ENCODE measurements around the gene ACCSL. TPM values are rescaled to one million over a fixed set of nuclear protein-coding genes. Genes with fewer than 3 reads are reported as not detected.

The ACCSL gene
- total and polyA plus RNA-seq, 2 experiments from 2014 or later, result not detected

DNA sequence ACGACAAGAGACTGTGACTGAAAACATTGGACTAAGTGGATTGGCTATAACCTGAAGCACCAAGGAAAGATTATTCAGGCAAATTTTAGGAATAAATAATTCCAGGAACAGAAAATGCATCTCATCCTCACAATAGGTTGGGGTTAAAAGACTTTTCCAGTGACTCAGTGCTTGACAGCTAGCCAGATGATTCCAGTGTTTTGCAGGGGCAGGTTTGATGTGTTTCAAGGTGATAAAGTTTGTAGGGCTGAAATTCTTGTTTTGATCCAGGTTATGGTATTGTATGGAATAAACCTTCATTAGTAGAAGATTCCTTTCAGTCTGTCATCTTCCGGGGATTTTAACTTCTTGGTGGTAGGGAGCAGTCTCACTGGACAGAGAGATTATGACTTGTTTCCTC lies 50.0 kb downstream of the ACCSL start:
- no peaks in the 10 kb centered on the region for H3K9me3 ChIP-seq (ENCODE audit: low read depth)
- no peaks in the 10 kb centered on the region for H3K4me1 ChIP-seq (ENCODE audit: low read depth)
- no peak for DNase-seq (ENCODE audit: low read depth in 1 of 2, low spot score in 1 of 2)
- TF ChIP-seq, protein P1, sequence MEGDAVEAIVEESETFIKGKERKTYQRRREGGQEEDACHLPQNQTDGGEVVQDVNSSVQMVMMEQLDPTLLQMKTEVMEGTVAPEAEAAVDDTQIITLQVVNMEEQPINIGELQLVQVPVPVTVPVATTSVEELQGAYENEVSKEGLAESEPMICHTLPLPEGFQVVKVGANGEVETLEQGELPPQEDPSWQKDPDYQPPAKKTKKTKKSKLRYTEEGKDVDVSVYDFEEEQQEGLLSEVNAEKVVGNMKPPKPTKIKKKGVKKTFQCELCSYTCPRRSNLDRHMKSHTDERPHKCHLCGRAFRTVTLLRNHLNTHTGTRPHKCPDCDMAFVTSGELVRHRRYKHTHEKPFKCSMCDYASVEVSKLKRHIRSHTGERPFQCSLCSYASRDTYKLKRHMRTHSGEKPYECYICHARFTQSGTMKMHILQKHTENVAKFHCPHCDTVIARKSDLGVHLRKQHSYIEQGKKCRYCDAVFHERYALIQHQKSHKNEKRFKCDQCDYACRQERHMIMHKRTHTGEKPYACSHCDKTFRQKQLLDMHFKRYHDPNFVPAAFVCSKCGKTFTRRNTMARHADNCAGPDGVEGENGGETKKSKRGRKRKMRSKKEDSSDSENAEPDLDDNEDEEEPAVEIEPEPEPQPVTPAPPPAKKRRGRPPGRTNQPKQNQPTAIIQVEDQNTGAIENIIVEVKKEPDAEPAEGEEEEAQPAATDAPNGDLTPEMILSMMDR (IDR thresholded peaks at IDR 0.05; ENCODE audit: low read depth, low read length), result no peak
- no peaks in the 10 kb centered on the region for H3K36me3 ChIP-seq
- H3K27me3 ChIP-seq, result no peaks in the 10 kb centered on the region
- no peak overlapping the region for H3K4me3 ChIP-seq
- no peak overlapping the region for H3K27ac ChIP-seq

DNA sequence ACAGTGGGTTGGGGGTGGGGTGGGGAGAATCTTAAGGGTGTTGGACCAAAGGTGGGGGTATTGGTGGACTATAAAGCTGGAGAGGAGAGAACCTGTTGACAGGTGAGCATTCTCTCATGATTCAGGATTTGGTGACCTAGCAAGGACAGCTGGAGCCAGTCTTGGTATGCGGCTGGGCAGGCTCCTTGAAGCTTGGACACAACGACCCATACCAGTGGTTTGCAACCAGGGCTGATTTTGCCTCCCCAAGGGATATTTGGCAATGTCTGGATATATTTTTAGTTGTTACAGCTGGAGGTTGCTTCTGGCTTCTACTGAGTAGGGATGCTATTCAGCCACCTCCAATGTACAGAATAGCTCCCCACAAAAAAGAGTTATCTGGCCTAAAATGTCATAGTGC lies 53.3 kb downstream of the ACCSL start:
- DNase-seq (ENCODE audit: low read depth in 1 of 2, low spot score in 1 of 2), result no peak
- TF ChIP-seq, protein P1 (IDR thresholded peaks at IDR 0.05; ENCODE audit: low read depth, low read length), result no peak
- Histone ChIP-seq H3K4me1 (ENCODE audit: low read depth) (no peaks in the 10 kb centered on the region), H3K27ac (no peak overlapping the region), H3K27me3 (no peaks in the 10 kb centered on the region), H3K4me3 (no peak overlapping the region), H3K9me3 (ENCODE audit: low read depth) (no peaks in the 10 kb centered on the region), H3K36me3 (no peaks in the 10 kb centered on the region)

DNA sequence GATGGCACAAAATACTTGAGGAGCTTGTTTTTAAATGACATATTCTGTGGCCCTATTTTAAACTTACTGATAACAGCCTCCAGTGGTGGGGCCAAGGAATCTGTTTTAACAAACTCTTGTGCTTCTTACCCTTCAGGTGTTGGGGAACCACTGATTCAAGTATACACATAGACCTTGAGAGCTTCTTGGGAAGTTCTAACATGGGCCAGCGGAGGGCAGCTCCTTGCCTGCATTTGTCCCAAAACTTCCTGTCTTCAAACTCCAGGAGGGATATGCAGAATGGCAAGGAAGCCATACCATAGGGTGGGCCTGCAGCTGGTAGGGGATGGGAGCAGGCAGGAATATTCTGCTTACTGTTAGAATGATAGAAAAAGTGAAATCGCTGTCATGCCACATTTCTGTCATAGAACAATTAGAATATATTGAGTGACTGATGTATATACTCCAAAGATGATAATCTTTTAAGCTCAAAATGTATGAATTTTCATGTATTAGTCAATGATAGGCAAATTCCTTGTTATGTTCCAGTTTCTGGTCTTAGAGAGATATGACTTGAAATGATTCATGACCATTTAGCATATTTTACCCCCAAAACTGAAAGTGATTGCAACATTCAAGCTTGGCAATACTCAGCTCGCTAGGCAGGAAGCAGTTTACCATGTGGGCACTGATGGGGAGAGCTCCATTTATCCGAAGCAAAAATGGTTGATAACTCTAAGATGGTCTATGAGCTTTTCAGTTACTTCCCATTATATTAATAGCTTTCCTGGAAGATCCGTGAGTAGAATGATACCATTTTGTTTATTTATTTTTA lies 56.9 kb downstream of the ACCSL start:
- TF ChIP-seq, protein P1 (IDR thresholded peaks at IDR 0.05; ENCODE audit: low read depth, low read length), result peak; percentile 25
- no peak overlapping the region for H3K4me3 ChIP-seq
- H3K27me3 ChIP-seq, result no peaks in the 10 kb centered on the region
- no peaks in the 10 kb centered on the region for H3K9me3 ChIP-seq (ENCODE audit: low read depth)
- H3K4me1 ChIP-seq (ENCODE audit: low read depth), result no peaks in the 10 kb centered on the region
- H3K36me3 ChIP-seq, result peaks cover 14% of the 10 kb centered on the region
- no peak overlapping the region for H3K27ac ChIP-seq
- peak in 1 of 2 donors; percentile 78 for DNase-seq (ENCODE audit: low read depth in 1 of 2, low spot score in 1 of 2)

DNA sequence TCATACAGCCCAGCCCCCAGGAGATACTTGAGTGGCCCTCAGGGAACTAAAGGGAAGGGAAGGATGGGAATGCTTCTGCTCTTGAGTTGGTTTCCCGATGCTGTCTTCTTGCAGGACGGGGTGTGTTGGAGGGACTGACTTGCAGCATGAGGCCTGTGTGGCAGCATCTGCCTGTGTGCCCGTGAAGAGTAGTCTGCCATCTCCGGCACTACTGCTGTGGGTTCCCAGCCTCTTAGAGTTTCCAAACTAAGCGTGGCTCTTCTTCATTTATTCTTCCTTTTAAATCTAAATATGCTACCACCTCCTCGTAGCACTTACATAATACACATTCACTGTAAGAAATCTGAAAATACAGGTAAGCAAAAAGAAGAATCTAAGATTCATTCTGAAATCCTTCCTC lies 60.5 kb downstream of the ACCSL start:
- no peak overlapping the region for H3K27ac ChIP-seq
- H3K36me3 ChIP-seq, result peaks cover 14% of the 10 kb centered on the region
- H3K4me1 ChIP-seq (ENCODE audit: low read depth), result no peaks in the 10 kb centered on the region
- TF ChIP-seq, protein P1 (IDR thresholded peaks at IDR 0.05; ENCODE audit: low read depth, low read length), result no peak
- no peak for DNase-seq (ENCODE audit: low read depth in 1 of 2, low spot score in 1 of 2)
- no peaks in the 10 kb centered on the region for H3K9me3 ChIP-seq (ENCODE audit: low read depth)
- H3K27me3 ChIP-seq, result no peaks in the 10 kb centered on the region
- no peak overlapping the region for H3K4me3 ChIP-seq

Other genes starting within 250 kb of the ACCSL start
- 26.4 and 31.0 TPM in 2 replicates for gene ALKBH3, start 167.2 kb upstream of the ACCSL start, total RNA-seq
- gene ALKBH3, start 167.2 kb upstream of the ACCSL start, polyA plus RNA-seq, result 25.0 and 27.9 TPM in 2 replicates
- gene C11orf96, start 105.3 kb upstream of the ACCSL start, total RNA-seq, result 48.6 and 79.6 TPM in 2 replicates
- 7.1 and 14.5 TPM in 2 replicates for gene C11orf96, start 105.3 kb upstream of the ACCSL start, polyA plus RNA-seq
- gene ACCS, start 18.3 kb downstream of the ACCSL start, total RNA-seq, result 7.9 and 11.3 TPM in 2 replicates
- gene ACCS, start 18.3 kb downstream of the ACCSL start, polyA plus RNA-seq, result 11.0 and 14.7 TPM in 2 replicates
- 53.1 and 109 TPM in 2 replicates for gene EXT2, start 47.7 kb downstream of the ACCSL start, total RNA-seq
- 44.1 and 54.1 TPM in 2 replicates for gene EXT2, start 47.7 kb downstream of the ACCSL start, polyA plus RNA-seq